NCI-H226 (cell line): Measurements from ENCODE around the gene RBM20.
"Not testable (repeated sequence)": the region's sequence is repeated elsewhere in the genome, so short reads cannot be mapped to it uniquely, and the experiment has no call there.

Experiments
- DNase-seq: peaks from one replicate; pipeline ENCODE4 v3.0.0-alpha.2; 2015

Gene RBM20

DNA sequence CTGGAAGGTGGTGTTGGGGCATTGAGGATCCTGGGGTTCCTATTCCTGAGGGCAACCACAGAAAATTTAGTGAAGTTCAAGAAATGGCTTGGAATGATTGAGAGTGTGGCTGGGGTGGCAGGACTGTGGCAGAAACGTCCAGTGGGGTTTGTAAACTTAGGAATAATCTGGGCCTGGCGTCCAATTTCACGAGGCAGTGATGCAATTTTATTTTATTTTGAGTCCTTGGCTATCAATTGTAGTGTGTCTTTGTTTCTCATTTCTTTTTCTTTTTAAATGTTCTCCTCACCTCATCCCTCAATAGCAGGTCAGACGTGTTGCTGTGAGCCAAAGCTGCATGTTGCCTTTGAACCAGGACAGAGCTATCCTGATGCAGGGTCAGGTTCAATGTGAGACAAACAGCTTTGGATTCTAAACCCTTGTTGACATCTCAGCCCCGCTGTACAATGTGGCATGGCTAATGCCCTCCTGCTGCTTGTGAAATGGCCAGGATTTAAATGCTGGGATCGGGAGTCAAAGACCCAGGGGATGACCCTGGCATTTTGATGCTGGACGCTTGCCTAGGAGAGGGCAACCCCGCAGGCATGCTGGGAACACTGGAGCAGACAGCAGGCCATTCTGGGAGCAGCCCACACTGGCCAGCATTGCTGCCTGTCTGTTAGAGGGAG, 64.8 kb downstream of the RBM20 start:
- no peak for DNase-seq

DNA sequence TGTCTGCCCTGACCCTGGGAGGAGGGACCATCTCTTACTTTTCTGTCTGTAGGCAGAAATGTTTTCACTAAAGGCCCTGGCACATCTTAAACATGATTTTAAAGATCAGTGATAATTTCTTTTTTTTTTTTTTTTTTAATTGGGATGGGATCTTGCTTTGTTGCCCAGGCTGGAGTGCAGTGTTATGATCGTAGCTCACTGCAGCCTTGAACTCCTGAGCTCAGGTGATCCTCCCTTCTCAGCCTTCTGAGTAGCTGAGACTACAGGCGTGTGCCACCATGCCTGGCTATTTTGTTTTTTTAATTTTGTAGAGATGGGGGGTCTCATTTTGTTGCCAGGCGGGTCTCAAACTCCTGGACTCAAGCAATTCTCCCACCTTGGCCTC, 65.3 kb downstream of the RBM20 start:
- no peak for DNase-seq

DNA sequence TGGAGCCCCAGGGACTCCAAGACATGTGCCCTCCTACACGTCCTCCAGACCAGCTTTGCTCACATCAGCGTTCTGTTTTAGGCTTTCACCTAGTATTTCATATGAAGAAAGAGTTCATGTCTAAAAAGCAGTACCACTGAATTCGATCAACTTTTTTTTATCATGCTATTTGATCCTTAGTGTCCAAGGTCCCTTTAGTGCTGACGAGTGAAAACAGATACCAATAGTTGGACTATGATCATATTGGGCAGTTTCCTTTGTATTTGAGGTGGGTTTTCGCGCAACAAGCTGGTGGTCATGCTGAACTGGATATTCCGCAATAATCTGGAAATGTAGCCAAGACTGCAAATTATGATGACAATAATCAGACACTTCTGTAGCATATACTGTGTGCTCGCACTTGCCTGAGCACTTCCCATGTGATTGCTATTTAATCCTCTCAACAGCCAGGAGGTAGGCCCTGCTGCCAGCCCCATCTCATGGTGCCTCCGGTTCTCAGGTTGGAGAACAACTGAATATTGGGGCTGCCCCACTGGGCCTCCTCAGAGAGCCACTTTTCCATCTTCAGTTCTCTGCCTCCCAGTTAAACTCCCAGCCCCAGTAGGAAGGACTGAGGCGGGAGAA, 65.9 kb downstream of the RBM20 start:
- DNase-seq: no peak

DNA sequence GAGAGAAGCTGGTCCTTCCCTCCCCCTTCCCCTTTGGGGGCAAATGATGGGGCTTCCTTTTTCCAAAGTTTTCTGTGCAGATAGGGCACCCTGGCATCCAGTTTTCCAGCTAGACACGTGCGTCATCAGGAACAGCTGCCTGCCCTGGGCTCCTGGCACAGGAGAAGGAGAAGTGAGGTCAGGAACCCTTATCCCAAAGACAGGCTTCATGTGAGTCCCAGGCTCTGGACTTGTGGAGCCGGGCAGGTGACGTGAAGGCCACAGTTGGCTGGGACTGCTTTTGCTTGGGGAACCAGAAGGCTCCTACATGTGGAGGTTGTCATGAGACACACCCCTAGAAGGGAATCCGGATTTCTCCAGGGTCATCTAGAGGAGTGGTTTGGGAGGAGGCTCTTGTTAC, 66.5 kb downstream of the RBM20 start:
- no peak for DNase-seq

DNA sequence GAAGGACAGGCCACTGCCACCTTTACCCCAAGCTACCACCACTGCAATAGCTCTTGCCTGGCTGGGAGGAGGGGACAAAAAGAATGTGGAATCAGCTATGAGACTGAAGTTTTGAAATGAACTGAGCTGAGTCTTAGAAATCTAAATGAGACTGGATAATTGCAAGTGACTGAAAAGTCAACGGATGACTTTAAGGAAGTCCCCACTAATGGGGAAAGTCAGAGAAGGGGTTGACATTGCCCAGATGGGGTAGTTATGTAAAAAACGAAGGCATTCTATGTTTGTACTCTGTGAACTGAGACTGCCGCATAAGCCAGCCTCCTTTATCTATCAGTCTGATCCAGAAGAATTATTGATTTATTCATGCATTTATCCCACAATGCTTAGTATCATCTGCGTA, 67.2 kb downstream of the RBM20 start:
- DNase-seq: no peak

- no peak for DNase-seq
Observed at GRCh38 chr10:110714356-110714755, 70.2 kb downstream of the RBM20 start.

DNA sequence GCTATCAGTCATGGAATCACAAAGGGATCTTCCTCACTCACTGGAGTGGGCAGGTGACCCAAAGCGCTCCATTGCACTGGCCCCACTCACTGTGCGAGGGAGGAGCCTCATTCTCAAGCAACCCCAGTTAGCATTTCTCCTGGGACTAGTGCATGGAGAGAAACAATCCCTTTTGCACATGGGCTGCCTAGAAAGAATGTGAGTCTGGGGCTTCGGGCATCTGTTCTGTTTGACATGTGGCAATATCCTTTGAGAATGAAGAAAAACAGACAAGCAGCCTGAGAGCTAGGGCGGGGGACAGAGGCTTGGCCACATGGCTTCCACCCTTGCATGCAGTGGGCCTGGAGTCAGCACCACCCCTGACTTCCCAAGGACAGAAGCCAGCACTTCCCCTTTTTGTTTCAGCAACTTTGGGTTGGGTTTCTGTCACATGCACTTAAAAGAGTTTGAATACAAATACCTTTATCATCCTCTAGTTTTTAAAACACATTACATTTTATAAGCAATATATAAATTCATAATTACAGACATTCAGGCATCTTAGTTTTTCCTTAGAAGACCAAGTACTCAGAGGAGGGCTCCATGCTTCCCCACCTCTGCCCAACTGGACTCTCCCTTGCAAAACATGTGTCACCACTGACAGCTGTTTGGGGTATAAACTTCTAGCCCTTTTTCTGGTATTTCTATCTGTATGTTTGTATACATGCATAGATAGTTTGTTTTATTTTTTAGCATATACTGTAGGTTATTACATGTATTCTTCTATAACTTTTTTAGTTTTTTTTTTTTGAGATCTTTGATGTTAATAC, 73.8 kb downstream of the RBM20 start:
- DNase-seq: no peak

DNA sequence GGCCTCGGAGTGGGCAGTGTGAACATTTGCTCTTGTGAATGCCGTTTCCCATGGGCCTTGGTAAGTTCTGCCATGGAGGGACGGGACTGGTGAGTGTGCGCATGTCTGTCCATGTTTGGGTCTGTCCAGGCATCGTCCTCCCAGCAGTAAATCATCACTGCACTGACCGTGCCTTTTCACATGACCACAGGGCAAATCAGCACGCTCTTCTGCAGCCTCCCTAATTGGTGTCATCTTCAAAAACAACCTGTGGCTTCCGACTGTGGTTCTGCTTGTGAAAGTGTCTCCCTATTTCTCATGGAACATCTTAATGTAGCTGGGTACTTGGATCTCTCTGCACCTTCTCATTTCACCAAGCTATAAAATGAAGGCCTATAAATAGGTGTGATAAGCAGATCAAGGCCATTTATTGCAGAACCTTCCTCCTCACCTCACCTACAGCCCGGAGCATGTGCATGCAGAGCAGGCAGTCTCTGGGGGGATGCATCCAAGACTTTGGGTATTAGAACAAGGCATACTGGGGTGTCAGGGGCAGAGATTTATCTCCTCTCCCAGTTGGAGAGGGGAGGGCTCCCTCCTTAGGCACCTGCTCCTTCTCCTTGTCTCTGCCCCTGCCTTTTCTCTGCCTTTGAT, 77.4 kb downstream of the RBM20 start:
- DNase-seq: no peak

DNA sequence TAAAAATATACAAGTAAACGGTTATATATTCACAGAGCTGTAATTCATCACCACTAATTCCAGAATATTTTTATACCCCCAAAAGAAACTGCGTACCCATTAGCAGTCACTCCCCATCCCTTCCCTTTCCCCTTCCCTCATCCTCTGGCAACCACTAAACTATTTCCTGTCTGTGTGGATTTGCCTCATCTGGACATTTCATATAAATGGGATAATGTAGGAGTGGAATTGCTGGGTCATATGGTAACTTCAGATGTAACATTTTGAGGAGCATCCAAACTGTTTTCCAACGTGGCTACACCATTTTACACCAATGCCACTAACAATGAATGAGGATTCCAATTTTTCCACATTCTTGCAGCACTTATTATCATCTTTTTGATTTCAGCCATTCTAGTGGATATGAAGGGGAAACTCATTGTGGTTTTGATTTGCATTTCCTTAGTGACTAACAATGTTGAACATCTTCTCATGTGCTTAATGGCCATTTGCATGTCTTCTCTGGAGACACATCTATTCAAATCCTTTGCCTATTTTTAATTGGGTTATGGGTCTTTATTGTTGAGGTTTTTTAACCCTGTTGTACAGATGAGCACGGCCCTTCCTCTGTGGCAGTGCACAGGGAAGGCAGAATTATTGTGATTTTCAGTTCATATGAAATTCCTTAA, 79.2 kb downstream of the RBM20 start:
- DNase-seq: no peak

- DNase-seq: no peak
Observed at GRCh38 chr10:110724116-110724921, 80.2 kb downstream of the RBM20 start.

- DNase-seq: no peak
Observed at GRCh38 chr10:110724937-110725336, 80.8 kb downstream of the RBM20 start.

- peak; percentile 32 for DNase-seq
Observed at GRCh38 chr10:110725801-110726630, 81.9 kb downstream of the RBM20 start.

GRCh38 chr10:110727785-110728184, 83.6 kb downstream of the RBM20 start:
- DNase-seq: not testable (repeated sequence)

DNA sequence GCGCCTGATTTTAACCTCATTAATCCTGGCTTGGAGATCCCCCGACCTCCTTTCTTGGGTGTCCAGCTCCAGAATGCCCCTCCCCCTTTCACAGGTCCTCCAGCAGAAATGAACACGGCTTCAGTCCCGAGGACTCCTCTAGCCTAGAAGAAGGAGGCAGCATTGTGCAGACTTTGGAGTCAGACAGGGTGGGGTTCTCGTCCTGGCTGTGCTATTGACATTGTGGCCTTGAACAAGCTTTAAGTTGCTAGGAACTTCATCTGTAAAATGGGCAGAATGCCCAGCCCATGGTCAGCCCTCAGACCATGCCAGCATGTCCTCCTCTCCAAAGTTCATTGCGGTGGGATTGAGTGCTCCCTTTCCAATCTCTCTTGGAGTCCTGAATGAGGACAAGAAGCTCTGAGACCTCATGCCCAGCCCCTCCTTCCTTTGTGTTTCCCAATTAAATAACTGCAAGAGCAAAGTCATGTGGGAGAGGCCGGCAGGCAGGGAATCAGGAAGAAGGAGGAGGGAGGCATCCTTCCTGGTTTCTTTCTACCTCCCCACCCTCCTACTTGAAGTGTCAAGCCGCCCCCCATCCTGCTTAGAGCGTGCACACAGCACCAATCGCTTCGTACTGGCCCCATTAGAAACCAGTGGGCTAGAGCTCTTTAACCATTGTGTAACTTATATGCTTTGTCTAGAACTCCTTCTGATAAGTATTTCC, 86.4 kb downstream of the RBM20 start:
- DNase-seq: no peak

DNA sequence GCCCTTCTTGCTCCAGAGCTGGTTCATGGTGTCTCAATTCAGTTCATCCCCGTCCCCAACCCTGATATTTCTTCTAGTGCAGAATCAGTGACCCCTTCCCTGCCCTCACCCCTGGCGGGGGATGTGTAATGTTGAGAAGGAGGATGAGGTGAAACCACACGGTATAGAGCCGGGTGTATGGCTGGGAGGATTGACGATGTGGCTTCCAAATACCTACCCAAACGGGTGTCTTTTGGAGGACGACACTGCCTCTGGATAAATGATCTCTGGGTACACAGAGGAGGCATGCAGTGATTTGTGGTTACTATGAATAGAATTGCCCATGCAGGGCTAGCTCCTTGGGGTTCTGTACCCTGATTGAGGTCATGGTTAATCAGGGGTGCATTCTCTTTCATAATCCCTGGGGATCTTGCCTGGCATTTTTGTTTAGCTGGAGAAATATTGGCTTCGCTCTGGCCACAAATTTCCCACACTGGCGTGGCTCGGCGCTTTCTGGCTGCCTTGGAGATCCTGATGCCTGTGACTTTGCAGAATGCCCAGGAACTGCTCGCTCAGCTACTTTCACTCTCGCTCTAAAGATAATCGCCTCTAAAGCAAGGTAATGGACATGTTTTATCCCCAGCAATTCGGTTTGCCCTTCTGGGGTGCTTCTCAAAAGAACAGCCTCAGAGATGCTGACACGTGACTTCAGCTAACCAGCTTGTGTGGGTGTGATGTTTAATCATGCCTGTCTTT, 89.2 kb downstream of the RBM20 start:
- DNase-seq: no peak

DNA sequence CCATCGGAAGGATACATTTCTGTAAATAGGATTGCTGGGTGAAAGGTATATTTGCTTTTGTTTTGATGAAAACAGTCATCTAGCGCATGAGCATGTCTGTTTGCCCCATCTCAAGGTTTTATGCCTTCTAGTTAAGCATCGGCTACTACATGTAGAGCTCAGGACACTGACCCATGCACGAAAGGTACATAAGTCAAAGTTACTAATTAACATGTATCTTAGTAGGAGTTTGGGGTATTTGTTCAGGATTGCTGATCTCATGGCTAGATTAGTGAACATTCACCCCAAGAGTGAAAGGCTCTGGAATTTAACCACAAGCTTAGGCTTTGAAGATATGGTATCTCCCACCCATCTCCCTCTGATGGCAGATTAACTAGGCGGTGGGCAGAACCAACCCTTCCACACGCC, 91.5 kb downstream of the RBM20 start:
- no peak for DNase-seq

- DNase-seq: no peak
Observed at GRCh38 chr10:110737886-110738634, 93.9 kb downstream of the RBM20 start.

GRCh38 chr10:110739811-110740271, 95.7 kb downstream of the RBM20 start:
- DNase-seq: no peak

- no peak for DNase-seq
Observed at GRCh38 chr10:110742801-110743200, 98.7 kb downstream of the RBM20 start.
